Smooth muscle cell (in vitro differentiated cells): ENCODE data around the gene ZDHHC14. TPM values are rescaled to one million over a fixed set of nuclear protein-coding genes. Genes with fewer than 3 reads are reported as not detected.

ENCODE experiments used
- DNase-seq: peaks from one replicate; lab custom pipeline; 2025; ENCODE audit not compliant: unreplicated experiment; lab: John Stamatoyannopoulos, UW
- H2AFZ ChIP-seq: fragments of 200-600 bp; sonication (generic); 2 replicates; pipeline ENCODE4 v1.6.0; 2016; ENCODE audit warnings: antibody characterized with exemption, low read depth, mild to moderate bottlenecking
- H3F3A ChIP-seq: fragments of 200-600 bp; sonication (generic); 2 replicates; pipeline ENCODE4 v1.6.0; 2017; ENCODE audit warnings: antibody characterized with exemption, low read depth
- H3K27ac ChIP-seq: fragments of 200-600 bp; sonication (generic); 2 replicates; pipeline ENCODE4 v1.5.1; 2016; ENCODE audit warnings: low read depth, mild to moderate bottlenecking
- H3K27me3 ChIP-seq: fragments of 200-600 bp; sonication (generic); 2 replicates; pipeline ENCODE4 v1.6.1; 2016; ENCODE audit warnings: low read depth, mild to moderate bottlenecking
- H3K36me3 ChIP-seq: fragments of 200-600 bp; sonication (generic); 2 replicates; pipeline ENCODE4 v1.5.1; 2016; ENCODE audit warnings: low read depth
- H3K4me1 ChIP-seq: fragments of 200-600 bp; sonication (generic); 2 replicates; pipeline ENCODE4 v1.5.1; 2016; ENCODE audit warnings: low read depth
- H3K4me2 ChIP-seq: fragments of 200-600 bp; sonication (generic); 2 replicates; pipeline ENCODE4 v1.6.0; 2016; ENCODE audit warnings: mild to moderate bottlenecking
- H3K4me3 ChIP-seq: fragments of 200-600 bp; sonication (generic); 2 replicates; pipeline ENCODE4 v1.5.1; 2016; ENCODE audit warnings: mild to moderate bottlenecking
- H3K79me2 ChIP-seq: fragments of 200-600 bp; sonication (generic); 2 replicates; pipeline ENCODE4 v1.6.0; 2016; ENCODE audit warnings: low read depth, mild to moderate bottlenecking
- H3K9ac ChIP-seq: fragments of 200-600 bp; sonication (generic); 2 replicates; pipeline ENCODE4 v1.6.0; 2016; ENCODE audit warnings: low read depth
- H3K9me3 ChIP-seq: fragments of 200-600 bp; sonication (generic); replicated peaks from 2 replicates; pipeline ENCODE4 v1.5.1; 2016; ENCODE audit warnings: low read depth
- H4K20me1 ChIP-seq: fragments of 200-600 bp; sonication (generic); 2 replicates; pipeline ENCODE4 v1.6.0; 2016; ENCODE audit warnings: low read depth
- WGBS: methylation state at CpG from one replicate; pipeline ENCODE4 v1.1.7; 2016; ENCODE audit warnings: low lambda C conversion rate; 5-methylcytosine and 5-hydroxymethylcytosine counted together
- polyA plus RNA-seq: library from polyadenylated mRNA; unstranded; fragments of >200 nt; fragmentation: Nextera tagmentation; extraction: Ambion mirVana; gene quantifications from 2 replicates; pipeline ENCODE4 v1.2.1, GENCODE V29; 2016
- total RNA-seq: library from RNA; depleted of rRNA; stranded (reverse); fragments of >200 nt; gene quantifications from 2 replicates; pipeline ENCODE4 v1.2.3, GENCODE V29; 2014
- TF ChIP-seq, protein P1 (sequence below): fragments of 200-600 bp; sonication (generic); IDR thresholded peaks from 2 replicates; pipeline ENCODE4 v1.5.1; 2017; ENCODE audit warnings: borderline replicate concordance, mild to moderate bottlenecking, antibody characterized with exemption; ENCODE audit not compliant: insufficient read depth, poor library complexity, severe bottlenecking

The ZDHHC14 gene
- total and polyA plus RNA-seq, 2 experiments from 2014 or later = 1.3 to 1.6 TPM

DNA sequence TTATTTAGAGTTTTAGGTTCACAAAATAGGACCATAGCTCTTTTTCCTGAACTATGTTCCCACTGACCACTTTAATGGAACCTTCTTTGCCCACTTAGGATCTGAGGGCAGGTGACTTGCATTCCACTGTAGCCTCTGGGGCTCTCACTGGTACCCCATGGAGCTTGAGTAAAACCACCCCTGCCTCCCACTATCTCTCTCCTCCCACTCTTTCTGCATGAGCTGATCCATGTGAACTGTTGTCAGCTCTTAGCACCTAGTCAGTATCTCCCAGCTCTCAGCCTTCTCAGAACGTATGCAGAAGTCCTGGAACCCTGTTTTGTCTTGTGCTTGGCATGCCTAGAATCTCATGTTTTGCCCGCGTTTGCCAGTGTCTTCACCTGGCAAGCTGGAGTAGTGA is 241.4 kb downstream of the ZDHHC14 start:
- H3K9ac ChIP-seq = no peak overlapping the region
- 90% methylated on average over 3 of the region's 3 CpGs for WGBS

DNA sequence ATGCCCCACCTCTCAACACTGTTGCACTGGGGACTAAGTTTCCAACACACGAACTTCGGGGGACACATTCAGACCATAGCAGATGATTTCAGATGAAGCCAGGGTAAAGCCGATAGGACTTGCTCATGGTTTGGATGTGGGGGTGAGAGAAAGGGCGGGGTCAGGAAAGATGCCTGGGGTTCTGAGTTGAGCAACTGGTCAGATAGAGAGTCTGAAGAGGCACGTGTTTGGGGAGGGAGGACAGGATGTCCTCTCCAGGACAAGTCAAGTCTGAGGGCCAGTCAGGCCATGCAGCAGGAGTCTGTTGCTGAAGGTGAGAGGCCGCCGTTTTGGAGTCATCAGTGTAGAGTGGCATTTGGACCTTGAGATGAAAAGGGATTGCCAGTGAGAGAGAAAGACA is 244.1 kb downstream of the ZDHHC14 start:
- Histone ChIP-seq H3K79me2 (no peaks in the 10 kb centered on the region), H3K9me3 (no peaks in the 10 kb centered on the region), H4K20me1 (no peaks in the 10 kb centered on the region), H3K4me2 (no peak overlapping the region), H3K9ac (no peak overlapping the region), H3K27ac (no peak overlapping the region), H3K4me1 (peaks cover 17% of the 10 kb centered on the region), H3F3A (peaks cover 3% of the 10 kb centered on the region), H2AFZ (no peak overlapping the region), H3K27me3 (no peaks in the 10 kb centered on the region), H3K36me3 (no peaks in the 10 kb centered on the region), H3K4me3 (no peak overlapping the region)
- TF ChIP-seq, protein P1, sequence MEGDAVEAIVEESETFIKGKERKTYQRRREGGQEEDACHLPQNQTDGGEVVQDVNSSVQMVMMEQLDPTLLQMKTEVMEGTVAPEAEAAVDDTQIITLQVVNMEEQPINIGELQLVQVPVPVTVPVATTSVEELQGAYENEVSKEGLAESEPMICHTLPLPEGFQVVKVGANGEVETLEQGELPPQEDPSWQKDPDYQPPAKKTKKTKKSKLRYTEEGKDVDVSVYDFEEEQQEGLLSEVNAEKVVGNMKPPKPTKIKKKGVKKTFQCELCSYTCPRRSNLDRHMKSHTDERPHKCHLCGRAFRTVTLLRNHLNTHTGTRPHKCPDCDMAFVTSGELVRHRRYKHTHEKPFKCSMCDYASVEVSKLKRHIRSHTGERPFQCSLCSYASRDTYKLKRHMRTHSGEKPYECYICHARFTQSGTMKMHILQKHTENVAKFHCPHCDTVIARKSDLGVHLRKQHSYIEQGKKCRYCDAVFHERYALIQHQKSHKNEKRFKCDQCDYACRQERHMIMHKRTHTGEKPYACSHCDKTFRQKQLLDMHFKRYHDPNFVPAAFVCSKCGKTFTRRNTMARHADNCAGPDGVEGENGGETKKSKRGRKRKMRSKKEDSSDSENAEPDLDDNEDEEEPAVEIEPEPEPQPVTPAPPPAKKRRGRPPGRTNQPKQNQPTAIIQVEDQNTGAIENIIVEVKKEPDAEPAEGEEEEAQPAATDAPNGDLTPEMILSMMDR = no peak
- 93% methylated on average over 7 of the region's 7 CpGs for WGBS
- no peak for DNase-seq

More for the DNA sequence above, 241.4 kb downstream of the ZDHHC14 start:
- Histone ChIP-seq H3K9me3 (no peaks in the 10 kb centered on the region), H3K4me3 (no peak overlapping the region), H3F3A (no peaks in the 10 kb centered on the region), H3K4me1 (peaks cover 4% of the 10 kb centered on the region), H3K4me2 (no peak overlapping the region), H3K27ac (no peak overlapping the region), H3K79me2 (no peaks in the 10 kb centered on the region), H3K36me3 (no peaks in the 10 kb centered on the region), H3K27me3 (no peaks in the 10 kb centered on the region), H2AFZ (no peak overlapping the region), H4K20me1 (no peaks in the 10 kb centered on the region)
- TF ChIP-seq, protein P1 = no peak
- DNase-seq = no peak

DNA sequence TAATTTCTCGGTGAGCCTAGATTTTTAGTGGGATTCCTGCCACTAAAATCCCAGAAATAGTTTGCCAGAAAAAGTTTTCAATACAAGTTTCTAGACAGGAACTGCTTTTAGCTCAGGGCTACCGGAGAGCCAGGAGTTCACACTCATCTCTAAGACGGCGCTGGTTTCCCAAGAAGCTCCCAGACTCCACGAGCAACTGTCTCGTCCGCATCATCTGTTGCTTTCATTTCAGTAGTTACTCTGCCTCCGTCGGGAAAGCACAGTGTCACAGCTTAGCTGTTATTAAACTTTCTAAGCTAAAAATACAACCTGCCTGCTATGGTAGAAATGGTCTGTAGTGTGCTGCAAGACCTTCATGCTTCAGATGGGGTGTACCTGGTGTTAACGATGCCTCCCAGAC is 244.8 kb downstream of the ZDHHC14 start:
- no peak overlapping the region for H3K4me2 ChIP-seq

More for the DNA sequence above, 244.8 kb downstream of the ZDHHC14 start:
- H3K36me3 ChIP-seq = no peaks in the 10 kb centered on the region
- TF ChIP-seq, protein P1 = no peak
- no peak overlapping the region for H3K27ac ChIP-seq
- H3K9ac ChIP-seq = no peak overlapping the region
- H3K4me1 ChIP-seq = peaks cover 17% of the 10 kb centered on the region
- H3K9me3 ChIP-seq = no peaks in the 10 kb centered on the region
- no peak overlapping the region for H3K4me3 ChIP-seq
- H4K20me1 ChIP-seq = no peaks in the 10 kb centered on the region
- WGBS = 82% methylated on average over 10 of the region's 10 CpGs
- no peak for DNase-seq
- no peak overlapping the region for H2AFZ ChIP-seq
- peaks cover 3% of the 10 kb centered on the region for H3F3A ChIP-seq
- no peaks in the 10 kb centered on the region for H3K79me2 ChIP-seq
- H3K27me3 ChIP-seq = no peaks in the 10 kb centered on the region
